ENCODE data around the gene NFYA.

- TF ChIP-seq CTCF (IDR thresholded peaks at IDR 0.05; ENCODE audit: low read depth, low read length, poor library complexity, severe bottlenecking) (no peak), EZH2phosphoT487 (IDR thresholded peaks at IDR 0.05; ENCODE audit: borderline replicate concordance, low read length) (no peak)
Measured at GRCh38 chr6:41085182-41085581, 12.4 kb downstream of the NFYA start.
